Right ventricle myocardium inferior (tissue), 1 donor: ENCODE data around the gene AQP7. TPM values are rescaled to one million over a fixed set of nuclear protein-coding genes. Genes with fewer than 3 reads are reported as not detected.
"Not testable (repeated sequence)": the region's sequence is repeated elsewhere in the genome, so short reads cannot be mapped to it uniquely, and the experiment has no call there.

Experiments used
- ATAC-seq: fragments of 200-7000 bp; cut with Tn5 transposase; one replicate; pipeline ENCODE4 v1.9.1; 2020; ENCODE audit warnings: mild to moderate bottlenecking, moderate library complexity
- DNase-seq: peaks from one replicate; pipeline ENCODE4 v3.0.0; 2021; ENCODE audit errors: missing footprints
- intact Hi-C: fragments of 100-400 bp; cut with DNase I; formaldehyde crosslinking; loops from one replicate; pipeline ENCODE4 v1.11.0; 2022
- total RNA-seq: library from RNA; stranded (reverse); fragmentation: NEBNext Ultra II Directional; extraction: Animal tissue kit (Norgen Biotek cat#: 25700); gene quantifications from one replicate; pipeline ENCODE4 v1.2.1, GENCODE V29; 2021
- donor health status: DM: no; HTN: yes; CAD: no; lungs with severe emphysema.

AQP7 gene
- total RNA-seq, 1 donor from 2014 or later = 147 TPM

DNA sequence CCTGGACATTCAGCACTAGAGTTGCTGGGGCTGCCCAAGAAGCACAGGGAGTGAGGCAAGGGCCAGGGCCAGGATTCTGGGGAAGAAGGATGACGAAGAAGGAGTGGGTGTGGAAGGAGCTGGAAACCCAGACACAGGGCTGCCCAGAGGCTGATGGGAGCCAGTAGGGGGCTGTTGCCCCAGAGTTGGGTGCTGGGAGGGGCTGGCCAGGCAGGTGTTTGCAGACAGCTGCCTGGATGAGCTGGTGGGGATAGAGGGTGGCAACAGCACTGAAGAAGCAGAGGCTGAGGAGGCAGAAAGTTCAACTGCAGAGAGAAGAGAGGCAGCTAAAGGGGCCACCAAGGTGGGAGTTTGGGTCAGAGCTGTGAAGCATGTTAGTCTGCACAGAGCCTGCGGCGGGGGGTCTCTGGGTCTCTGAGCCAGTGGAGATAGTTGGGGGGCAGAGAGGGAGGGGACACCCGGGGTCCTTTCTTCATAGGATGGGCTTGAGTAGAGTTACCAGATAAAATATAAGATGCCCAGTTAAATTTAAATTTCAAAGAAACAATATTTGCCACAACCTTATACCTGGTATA lies 2.5 kb upstream of the AQP7 start:
- no peak for DNase-seq
- intact Hi-C loops = loop anchor here (5.0 kb wide), 1 partner anchor 62 kb away; no protein-coding TSS in a partner anchor
- no peak for ATAC-seq

DNA sequence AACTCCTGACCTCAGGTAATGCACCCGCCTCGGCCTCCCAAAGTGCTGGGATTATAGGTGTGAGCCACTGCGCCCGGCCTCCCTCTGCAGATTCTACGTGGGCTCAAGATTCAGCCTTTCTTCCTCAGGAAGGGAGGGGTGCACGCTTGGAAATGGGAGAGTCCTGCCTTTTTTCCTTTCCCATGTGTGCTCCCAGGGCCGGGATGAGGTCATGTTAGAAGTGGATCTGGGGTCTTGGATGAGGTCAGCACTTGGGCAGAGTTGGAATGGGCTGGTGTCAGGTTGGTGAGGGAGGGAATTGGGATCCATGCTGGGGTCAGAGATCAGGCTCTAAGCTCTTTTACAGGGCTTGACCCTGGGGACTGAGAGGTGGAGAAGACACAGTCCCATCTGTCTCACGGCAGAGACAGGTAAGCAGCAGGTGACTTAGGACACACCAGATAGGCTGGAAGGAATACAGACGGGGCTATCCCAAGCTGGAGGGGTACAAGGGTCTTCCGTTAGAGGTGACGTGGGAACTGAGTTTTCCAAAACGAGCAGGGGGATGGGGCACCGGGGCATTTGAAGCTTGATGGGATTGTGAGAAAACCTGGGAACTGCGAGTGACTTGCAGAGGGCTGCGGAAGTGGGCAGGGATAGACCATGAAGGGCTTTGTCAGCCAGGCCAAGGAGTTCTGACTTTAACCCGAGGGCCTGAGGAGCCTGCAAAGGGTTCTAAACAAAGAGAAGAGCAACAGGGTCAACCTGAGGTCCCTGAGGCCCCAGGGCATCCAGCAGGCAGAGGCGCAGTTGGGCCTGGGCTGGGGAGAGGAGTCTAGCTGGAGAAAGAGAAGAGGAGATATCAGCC lies 1.8 kb upstream of the AQP7 start:
- ATAC-seq = peak; percentile 32
- intact Hi-C loops = loop anchor here (2.0 to 5.0 kb wide), 2 partner anchors 63 to 107 kb away; no protein-coding TSS in a partner anchor
- DNase-seq = no peak

DNA sequence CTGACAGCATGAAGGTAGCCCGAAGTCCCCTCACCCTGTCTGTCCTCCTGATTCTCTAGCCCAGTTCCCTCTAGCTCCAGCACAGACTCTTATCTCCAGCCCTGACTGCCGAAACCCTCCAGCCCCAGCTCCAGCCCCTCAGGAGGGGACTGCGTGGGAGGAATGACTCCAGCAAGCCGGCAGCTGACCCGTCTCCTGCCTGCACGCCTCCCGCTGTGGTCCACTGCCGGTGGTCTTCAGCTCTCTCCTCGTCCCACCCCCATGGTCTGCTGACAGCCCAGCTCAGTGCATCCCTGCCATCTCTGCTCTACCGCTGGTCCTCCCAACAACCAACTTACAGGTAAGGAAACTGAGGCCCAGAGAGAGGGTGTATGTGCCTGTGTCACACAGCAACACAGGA lies 559 bp downstream of the AQP7 start:
- ATAC-seq = not testable (repeated sequence)
- intact Hi-C loops = loop anchor here (2.0 to 5.0 kb wide), 2 partner anchors 65 to 109 kb away; no protein-coding TSS in a partner anchor

DNA sequence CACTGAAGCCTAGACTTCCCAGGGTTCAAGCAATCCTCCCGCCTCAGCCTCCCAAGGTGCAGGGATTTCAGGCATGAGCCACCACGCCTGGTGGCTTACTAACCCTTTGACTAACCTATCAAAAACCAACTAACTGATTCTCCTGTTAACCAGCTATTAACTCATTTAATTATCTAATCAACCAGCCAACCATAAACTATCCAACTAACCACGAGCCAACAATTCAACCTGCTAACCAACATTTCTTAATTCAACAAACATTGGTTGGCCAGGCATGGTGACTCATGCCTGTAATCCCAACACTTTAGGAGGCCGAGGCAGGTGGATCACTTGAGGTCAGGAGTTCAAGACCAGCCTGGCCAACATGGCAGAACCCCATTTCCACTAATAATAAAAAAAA lies 3.3 kb downstream of the AQP7 start:
- intact Hi-C loops, ATAC-seq, DNase-seq: not testable (repeated sequence)

More for the DNA sequence above, 559 bp downstream of the AQP7 start:
- DNase-seq = not testable (repeated sequence)

DNA sequence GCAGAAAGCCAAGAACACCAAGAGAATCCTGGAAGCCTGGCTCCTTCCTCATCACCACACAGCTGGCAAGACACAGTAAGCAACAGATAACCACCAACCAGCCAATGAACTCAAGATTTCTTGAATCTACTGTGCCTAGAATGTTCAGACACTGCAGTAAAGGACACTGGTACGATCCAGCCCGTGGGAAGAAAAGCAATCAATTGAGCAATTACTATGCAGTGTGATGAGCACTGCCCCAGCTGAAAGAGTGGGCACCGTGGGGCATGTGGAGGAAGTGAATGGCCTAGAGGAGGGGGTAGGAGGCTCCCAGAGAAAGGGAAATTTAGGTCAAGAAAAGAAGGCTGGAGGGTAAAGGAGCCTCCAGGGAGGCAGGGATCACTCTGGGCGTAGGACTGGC lies 4.6 kb downstream of the AQP7 start:
- intact Hi-C loops = not testable (repeated sequence)

DNA sequence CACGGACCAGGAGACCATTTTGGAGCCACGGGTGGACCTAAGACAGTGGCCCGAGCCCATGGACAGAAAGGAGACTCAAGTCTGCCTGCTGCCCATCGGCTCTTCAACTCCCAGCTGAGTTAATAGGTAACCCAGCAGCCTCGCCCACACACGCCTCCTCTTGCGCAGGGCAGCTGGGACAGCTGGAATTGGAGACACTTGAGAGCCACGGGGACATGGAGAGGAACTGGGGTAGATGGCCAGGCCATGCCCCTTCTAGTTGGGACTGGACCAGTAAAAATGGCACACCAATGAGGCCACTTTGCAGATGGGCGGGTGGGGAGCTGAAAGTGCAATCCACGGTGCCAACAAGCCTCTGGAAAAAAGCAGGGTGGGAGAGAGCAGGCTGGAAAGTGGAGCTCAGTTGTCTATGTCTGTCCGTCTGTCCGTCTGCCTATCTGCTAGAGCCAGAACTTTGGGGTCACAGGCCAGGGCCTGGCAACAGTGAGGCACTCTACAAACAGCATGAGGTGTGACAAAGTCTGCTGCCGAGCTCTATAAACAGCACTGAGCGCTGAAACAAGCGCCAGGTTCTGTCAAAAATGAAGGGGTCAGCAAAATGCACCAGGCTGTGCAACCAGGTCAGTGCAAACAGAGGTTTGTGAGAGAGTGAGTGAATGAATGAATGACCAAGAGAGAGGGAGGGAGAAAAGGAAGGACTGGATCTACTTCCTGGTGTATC lies 7.0 kb downstream of the AQP7 start:
- ATAC-seq, intact Hi-C loops: not testable (repeated sequence)
- DNase-seq = peak; percentile 78

More for the DNA sequence above, 4.6 kb downstream of the AQP7 start:
- ATAC-seq, DNase-seq: not testable (repeated sequence)

DNA sequence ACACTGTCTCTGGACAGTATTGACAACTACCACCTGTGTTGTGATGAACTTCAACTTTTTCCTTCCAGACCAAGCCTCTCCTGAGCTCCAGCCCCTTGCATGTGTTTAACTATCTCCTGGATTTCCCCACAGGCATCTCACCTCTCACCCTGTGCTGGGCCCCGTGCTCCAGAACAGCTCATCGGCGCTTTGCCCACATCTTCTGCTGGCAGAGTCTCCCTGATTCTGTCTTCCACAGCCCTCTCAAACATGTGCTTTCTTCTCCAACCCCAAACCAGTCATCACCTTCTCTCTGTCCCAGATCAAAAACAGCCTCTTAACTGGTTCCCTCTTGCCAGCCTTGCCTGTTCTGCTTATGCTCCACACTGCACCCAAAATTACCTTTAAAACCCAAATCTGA lies 8.4 kb downstream of the AQP7 start:
- ATAC-seq, DNase-seq, intact Hi-C loops: not testable (repeated sequence)

DNA sequence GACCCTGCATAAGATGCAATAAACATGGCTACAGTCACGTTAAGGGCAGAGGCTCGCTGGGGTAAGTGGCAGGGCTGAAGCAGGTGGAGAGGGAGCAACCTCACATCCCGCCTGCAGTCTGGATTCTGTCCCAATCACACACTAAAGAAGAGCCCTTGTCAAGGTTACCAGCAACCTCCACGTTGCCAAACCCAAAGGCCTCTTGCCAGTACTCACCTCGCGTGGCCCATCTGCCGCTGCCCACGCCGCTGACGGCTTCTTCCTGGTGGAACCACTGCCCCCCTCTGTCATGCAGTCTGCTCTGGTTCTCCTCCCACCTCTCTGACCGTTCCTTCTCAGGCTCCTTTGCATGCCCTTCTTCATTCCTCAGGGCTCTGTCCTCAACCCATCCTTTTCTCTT lies 8.8 kb downstream of the AQP7 start:
- no peak for ATAC-seq
- intact Hi-C loops = no loop called here
- no peak for DNase-seq

DNA sequence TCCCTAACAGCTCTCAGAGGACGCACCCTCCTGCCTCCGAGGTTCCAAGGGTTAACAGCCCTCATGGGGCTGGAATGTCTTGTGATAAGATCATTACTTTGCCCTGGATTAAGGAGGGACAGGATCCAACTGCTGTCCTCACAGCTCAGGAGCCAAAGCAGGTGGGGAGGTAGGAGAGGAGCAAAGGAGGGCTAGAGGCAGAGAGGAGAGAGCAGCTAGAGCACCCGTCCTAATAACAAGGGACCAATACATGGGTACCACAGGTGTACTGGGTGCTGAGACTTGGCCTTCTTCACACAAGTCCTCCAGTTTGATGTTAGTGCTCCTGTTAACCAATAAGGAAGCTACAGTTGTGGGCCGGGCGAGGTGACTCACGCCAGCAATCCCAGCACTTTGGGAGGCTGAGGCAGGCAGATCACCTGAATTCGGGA lies 9.8 kb downstream of the AQP7 start:
- intact Hi-C loops, ATAC-seq, DNase-seq: not testable (repeated sequence)

DNA sequence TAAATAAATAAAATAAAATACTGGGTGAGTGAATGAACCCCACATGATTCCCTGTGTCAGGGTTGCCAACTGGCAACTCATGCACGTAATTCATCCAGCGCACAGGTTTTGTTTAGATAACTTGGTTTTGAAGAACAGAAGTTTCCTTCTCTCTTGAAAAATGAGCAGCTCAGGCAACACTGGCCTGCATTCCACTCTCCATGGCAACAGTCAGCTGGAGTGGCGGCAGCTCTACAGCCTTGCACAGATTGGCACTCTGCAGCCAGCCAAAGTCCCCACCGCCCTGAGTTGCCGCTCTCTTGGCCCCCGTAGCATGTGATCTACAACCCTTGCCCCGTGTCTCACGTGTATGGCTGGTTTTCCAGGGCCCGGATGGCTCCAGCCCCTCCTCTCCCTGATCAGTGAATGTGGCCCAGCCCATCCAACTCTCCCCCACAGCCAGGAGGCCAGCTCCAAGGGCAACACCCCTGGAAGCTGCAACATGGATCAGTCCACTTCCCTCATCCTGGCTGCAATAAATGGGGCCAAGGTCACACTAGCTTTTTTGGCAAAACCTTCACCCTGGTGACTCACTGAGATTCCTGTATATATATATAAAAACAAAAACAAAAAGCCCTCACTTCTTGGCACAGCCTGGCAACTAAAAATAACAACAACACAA lies 11.1 kb downstream of the AQP7 start:
- ATAC-seq, DNase-seq, intact Hi-C loops: not testable (repeated sequence)

DNA sequence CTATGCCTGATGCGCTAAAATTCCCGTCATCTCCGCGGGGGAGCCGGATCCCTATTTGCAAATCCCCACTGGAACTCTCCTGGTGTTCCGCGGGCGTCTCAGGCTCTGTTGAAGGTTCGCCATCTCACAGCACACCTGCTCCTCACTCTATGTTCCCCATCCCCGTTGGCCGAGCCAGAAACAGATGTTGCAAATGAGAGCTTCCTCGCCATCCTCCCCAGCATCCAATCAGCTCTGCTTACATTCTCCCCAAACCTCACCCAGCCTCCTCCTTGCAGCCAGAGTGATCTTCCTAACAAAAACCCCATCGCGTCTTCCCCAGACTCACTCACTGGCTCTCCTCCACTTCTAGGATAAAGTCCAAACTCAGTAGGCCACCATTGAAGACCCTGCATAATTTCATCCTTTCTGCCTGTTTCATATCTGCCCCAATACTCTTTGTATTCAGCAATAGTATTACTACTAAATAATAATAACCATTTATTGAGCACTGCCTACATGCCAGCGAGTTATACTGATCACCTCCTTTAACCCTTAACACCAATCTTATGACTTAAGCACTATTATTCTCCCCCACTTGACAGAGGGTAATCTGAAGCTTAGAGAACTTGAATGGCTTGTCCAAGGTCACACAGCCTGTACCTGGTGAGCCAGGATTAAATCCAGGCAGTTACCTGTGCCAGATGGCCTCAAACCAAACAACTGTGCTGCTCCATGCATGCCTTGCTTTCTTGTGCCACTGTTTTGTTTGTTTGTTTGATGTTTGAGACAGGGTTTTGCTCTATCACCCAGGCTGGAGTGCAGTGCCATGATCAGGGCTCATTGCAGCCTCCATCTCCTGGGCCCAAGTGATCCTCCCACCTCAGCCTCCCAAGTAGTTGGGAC lies 14.0 kb downstream of the AQP7 start:
- intact Hi-C loops = no loop called here
- ATAC-seq (no peak), DNase-seq (no peak)

DNA sequence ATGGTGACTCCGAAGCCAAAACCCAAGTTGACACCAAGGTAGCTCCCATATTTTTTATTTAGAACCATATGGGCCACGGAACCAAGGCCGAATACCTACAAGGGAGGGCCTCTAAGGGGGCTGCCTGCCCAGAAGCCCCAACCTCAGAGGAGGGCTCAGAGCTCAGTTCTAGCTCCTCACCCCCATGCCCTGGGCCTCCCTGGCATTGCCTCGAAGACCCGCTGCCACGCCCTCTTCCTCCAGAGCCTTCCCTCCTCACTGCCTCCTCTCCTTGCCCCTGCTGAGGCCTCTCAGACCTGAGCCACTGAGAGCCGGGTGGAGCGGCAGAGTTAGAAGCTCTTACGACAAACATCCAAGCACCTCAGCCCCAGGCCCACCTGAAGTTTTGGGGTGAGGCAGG lies 15.4 kb downstream of the AQP7 start:
- ATAC-seq = not testable (repeated sequence)

DNA sequence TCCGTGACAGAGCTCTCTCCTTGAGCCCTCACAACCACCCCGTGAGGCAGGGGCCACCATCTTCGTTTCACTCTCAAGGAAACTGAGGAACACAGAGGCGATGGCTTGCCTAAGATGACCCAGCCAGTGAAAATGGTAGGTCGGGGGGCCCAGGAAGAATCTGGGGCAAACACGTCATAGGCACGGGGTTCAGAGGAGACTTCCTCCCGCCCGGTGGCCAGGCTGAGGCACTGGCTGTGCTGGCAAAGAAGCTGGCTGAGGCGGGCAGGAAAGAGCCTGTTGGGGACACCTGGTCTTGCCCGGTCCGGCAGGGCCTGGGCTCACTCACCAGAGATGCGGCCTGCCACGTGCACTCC lies 15.7 kb downstream of the AQP7 start:
- DNase-seq, intact Hi-C loops, ATAC-seq: not testable (repeated sequence)

More for the DNA sequence above, 15.4 kb downstream of the AQP7 start:
- DNase-seq, intact Hi-C loops: not testable (repeated sequence)

DNA sequence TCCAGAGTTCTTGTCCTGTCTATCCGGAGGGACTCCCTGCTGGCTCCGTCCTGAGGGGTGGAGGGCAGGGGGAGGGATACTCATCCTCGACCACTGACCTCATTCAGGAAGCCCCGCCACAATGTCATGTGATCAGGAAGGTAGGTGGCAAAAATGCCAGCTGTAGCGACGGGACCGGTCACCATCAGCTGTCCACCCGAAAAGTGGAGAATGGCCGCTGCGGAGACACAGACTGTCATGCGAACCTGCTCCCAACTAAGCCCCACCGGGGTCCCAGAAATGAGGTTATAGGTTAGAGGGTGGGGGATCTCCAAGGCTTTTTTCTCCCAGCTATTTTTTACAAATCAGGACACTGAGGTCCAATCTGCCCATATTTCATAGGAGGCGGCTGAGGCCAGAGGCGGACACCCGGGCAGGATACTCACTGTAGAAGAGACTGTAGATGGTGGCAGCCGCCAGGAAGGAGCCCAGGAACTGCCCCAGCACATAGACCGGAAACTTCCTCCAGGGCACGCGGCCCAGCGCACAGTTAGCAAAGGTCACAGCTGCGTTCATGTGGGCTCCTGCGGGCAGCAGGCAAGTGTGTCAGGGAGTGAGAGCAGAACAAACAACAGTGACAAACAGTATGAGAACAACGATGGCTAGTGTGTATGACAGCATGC lies 16.3 kb downstream of the AQP7 start:
- ATAC-seq, DNase-seq, intact Hi-C loops: not testable (repeated sequence)

DNA sequence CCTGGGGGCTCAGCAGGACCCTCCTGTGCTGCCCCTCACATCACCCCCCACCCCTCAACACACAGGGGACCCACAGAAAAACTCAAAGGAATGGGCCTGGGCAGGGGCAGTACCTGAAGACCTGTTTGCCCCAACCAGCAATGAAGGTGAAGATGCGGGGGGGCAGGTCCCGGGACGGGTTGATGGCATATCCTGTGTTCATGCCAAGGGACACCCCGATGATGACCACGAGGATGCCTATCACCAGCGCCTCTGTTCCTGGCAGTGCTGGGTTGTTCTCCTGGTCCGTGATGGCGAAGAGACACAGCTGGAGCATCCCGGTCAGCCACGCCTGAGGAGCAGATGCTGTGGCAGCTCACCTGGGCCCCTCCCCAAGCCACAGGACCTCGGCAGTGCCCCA lies 16.8 kb downstream of the AQP7 start:
- ATAC-seq, DNase-seq, intact Hi-C loops: not testable (repeated sequence)

DNA sequence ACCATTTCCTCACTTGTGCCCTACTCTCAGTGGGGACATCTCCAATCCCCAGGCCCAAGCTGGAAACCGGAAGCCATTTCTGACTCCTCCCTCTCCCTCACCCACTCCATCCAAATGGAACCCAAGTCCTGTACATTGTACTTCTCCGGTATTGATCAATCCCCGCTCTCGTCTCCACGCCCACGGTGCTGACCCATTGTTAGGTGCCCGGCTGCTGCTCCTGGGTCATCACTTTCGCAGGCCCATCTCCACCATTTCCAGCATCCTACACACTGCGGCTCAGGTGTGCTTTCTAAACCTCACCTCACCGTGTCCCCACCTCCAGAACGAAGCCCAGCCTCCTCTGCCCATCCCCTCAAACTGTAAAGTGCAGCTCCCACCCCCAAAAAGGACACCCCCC lies 19.0 kb downstream of the AQP7 start:
- intact Hi-C loops, ATAC-seq, DNase-seq: not testable (repeated sequence)

DNA sequence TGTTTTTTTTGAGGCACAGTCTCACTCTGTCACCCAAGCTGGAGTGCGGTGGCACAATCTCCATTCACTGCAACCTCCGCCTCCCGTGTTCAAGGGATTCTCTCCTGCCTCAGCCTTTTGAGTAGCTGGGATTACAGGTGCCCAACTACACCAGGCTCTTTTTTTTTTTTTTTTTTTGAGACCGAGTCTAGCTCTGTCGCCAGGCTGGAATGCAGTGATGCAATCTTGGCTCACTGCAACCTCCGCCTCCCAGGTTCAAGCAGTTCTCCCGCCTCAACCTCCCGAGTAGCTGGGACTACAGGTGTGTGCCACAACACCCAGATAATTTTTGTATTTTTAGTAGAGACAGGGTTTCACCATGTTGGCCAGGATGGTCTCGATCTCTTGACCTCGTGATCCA lies 20.0 kb downstream of the AQP7 start:
- not testable (repeated sequence) for DNase-seq, ATAC-seq

More for the DNA sequence above, 20.0 kb downstream of the AQP7 start:
- intact Hi-C loops = not testable (repeated sequence)
